ENCODE data around the gene UBE2Z.

DNA sequence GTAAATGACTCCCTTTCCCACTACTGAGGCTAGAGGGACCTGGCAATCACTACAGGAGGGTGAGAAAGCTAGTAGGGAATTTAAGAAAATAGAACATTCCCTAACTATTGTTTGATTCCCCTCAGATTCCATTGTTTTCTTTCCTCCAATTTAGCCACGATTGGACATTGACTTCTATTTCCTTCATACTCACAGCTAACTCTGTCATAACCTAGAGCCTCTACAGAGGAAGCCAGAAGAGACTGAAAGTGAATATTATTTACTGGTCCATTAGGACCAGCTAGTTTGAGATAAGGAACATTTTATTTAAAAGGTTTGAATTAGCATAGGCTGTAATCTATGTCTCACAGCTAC lies 21.6 kb downstream of the UBE2Z start:
- TF ChIP-seq, protein P1, sequence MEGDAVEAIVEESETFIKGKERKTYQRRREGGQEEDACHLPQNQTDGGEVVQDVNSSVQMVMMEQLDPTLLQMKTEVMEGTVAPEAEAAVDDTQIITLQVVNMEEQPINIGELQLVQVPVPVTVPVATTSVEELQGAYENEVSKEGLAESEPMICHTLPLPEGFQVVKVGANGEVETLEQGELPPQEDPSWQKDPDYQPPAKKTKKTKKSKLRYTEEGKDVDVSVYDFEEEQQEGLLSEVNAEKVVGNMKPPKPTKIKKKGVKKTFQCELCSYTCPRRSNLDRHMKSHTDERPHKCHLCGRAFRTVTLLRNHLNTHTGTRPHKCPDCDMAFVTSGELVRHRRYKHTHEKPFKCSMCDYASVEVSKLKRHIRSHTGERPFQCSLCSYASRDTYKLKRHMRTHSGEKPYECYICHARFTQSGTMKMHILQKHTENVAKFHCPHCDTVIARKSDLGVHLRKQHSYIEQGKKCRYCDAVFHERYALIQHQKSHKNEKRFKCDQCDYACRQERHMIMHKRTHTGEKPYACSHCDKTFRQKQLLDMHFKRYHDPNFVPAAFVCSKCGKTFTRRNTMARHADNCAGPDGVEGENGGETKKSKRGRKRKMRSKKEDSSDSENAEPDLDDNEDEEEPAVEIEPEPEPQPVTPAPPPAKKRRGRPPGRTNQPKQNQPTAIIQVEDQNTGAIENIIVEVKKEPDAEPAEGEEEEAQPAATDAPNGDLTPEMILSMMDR (IDR thresholded peaks at IDR 0.05; ENCODE audit: low read depth, low read length), result no peak
- TF ChIP-seq POLR2A (IDR thresholded peaks at IDR 0.05; ENCODE audit: extremely low read depth, insufficient read length) (no peak), MYC (IDR thresholded peaks at IDR 0.05; ENCODE audit: low read depth, low read length) (no peak)
- TF ChIP-seq, protein P2, sequence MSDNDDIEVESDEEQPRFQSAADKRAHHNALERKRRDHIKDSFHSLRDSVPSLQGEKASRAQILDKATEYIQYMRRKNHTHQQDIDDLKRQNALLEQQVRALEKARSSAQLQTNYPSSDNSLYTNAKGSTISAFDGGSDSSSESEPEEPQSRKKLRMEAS (IDR thresholded peaks at IDR 0.05; ENCODE audit: low read depth, low read length), result no peak
